DMS 273 (cell line): Measurements from ENCODE around the gene CCT5.
A peak's percentile ranks its signal among the peaks of the same experiment; 100 is the strongest.

Experiments
- DNase-seq: peaks from one replicate; lab custom pipeline; 2025; ENCODE audit not compliant: unreplicated experiment; lab: John Stamatoyannopoulos, UW

The CCT5 gene

GRCh38 chr5:10275460-10275859, 25.4 kb downstream of the CCT5 start:
- DNase-seq: no peak

DNA sequence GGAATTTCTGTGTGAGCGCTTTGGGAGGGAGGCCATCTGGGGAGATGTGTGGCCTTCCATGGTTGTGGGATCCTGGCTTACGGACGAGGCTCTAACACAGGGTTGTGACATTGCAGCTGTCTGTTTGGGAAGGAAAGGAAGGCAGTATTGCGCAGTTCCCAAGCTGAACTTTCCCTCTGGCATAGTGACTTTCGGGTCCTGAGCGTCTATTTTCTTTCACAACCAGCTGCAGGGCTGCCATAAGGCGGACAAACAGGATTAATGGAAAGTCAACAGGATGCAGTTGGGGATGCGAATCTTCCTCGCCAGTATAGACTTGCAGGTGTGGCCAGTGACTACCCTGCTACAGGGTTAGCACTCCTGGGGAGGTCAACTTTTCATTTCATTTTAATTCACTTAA, 25.9 kb downstream of the CCT5 start:
- DNase-seq: no peak

DNA sequence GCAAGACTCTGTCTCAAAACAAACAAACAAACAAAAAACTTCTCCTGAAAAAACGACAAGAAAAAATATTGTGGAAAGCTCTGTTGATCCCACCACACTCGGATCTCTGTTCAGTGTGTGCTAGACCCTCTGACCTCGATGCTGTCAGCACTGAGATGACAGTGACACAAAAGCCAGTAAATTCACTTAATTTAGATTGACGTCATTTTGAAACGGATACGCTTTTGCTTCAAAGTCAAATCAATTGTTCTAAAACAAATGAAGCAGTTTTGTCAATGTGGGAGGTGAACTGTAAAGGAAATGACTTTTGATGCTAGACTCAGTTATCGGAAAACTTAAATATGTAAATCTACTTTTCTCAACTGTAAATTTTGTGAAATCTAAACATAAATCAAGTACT, 26.6 kb downstream of the CCT5 start:
- DNase-seq: no peak

DNA sequence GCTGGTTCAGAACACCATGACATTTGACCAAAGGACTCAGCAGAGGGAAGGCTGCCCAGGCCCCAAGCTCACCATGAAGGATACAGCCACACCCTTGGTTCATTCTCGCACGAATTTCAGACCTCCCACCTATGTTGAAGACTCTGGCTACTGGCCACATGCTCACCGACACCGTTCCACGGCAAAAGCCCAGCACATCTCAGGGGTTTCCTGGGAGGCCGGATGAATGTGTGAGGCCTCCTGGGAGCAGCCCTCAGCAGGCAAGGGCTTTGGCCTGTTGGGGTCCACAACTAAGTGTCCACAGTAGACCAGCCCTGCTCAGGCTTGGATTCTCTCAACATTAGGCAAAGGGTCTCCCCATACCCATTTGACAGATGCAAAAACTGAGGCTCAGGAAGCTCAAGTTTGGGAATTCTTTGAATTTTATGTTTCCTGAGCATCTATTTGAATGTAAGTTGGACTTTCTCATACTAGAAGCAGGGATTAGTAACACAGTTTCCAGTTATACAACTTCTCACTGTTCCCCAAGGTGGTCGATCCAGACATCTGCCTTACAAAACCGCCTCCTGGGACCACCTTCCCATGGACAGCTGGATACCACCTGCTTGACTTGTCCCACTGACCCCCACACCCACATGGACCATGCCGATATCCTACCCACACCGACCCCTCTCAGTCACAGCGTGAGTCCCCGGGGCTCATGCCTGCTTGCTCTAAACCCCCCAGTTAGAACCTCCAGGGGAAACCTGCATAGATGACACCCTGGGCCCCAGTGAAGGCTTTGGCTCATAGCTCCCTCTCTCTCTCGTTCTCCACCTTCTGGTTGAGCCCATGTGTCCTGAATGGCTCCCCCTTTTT, 27.9 kb downstream of the CCT5 start:
- no peak for DNase-seq

DNA sequence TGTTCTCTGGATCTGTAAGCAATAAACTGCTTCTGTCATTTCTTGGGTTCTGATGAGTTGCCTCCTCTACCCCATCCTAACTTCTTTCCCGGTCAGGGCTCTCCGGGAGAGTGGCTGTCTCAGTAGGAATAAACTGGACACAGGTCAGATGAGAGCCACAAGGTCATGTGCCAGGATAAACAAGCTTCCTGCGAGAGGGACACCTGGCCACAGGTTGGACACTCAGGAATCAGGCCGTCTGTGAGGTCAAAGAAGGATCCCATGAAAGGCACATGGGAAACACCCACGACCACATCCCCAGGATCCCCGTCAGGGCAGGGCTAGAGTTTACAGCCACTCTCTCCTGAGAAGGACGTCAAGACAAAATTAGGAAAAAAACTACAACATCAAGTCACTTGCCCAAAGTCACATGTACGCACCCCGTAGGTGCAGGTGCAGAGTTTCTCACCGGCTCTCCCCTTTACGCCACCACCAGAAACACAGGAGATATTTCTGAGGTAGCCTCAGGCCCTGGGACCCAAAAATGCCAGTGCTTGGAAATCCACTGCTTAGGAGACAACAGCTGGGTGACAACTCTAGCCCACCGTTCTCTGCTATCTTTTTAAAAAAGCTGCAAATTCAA, 28.7 kb downstream of the CCT5 start:
- no peak for DNase-seq

DNA sequence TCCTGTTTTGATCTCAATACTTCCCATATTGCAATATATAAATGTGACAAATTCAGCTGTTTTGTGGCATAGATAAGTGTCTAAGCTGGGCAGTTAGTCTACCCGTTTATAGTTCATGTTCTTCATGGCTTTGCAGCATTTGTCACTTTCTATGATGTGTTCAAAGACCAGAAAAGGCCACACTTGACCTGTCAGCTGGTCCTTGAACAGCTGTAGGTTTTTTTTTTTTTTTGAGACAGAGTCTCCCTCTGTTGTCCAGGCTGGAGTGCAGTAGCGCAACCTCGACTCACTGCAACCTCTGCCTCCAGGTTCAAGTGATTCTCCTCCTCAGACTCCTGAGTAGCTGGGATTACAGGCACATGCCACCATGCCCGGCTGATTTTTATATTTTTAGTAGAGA, 29.2 kb downstream of the CCT5 start:
- no peak for DNase-seq

- DNase-seq: no peak
Observed at GRCh38 chr5:10279925-10280720, 30.0 kb downstream of the CCT5 start.

DNA sequence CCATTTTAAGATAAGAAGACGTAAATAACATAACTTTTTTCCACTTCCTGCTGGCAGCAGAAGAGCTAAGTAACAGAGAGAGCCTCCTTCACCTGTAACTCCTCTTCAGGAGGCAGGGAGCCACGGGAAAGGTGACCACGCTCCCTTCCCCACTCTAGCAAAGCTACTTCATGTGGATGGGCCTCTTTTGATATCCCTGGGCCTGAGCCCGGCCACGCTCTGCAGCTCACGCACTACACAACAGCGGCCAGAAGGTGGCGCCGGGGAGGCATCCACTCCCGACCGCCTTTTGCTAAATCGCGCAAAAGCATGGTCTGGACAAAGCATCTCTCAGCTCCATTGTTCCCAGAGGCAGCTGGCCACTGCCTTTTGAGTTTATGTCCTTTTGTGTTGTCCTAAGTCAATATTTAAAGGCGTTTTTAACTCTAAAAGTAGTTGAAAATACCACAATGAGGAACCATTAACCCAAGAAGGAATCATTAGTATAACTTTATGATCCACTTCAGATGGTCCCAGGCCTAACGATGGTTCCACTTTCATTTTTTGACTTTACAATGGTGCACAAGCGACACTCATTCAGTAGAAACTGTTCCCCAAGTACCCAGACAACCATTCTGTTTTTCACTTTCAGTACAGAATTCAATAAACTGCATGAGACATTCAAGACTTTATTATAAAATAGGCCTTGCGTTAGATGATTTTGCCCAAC, 34.0 kb downstream of the CCT5 start:
- DNase-seq: peak; percentile 90

DNA sequence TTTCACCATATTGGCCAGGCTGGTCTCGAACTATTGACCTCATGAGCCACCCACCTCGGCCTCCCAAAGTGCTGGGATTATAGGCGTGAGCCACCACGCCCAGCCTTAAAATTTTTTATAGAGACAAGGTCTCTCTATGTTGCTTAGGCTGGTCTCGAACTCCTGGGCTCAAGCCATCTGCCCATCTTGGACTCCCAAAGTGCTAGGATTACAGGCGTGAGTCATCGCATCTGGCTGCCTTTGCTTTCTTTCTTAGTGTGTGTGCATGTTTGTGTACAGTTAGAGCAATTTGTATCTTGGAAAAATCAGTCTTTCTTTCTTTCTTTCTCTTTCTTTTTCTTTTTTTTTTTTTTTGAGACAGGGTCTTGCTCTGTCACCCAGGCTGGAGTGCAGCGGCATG, 35.3 kb downstream of the CCT5 start:
- peak; percentile 70 for DNase-seq

- DNase-seq: peak; percentile 84
Observed at GRCh38 chr5:10286162-10286861, 36.2 kb downstream of the CCT5 start.

DNA sequence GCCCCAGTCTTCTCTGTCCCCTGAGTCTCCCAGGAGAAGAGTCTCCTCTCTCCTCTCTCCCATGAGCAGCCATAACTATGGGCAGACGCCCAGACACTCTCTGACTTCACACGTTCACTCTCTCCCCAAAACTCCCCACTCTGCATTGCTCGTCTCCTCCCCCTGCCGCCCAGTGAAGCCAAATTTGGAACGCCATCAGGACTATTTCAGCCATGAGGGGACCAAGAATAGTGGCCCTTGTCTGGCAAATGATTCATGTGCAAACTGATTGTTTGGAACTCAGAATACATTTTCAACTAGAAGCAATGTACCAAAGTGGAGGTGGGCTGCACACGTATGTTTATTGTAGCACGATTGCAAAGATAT, 36.8 kb downstream of the CCT5 start:
- no peak for DNase-seq

GRCh38 chr5:10288592-10289219, 38.6 kb downstream of the CCT5 start:
- peak; percentile 98 for DNase-seq

- DNase-seq: peak; percentile 68
Observed at GRCh38 chr5:10289353-10289752, 39.3 kb downstream of the CCT5 start.

GRCh38 chr5:10289991-10290390, 39.9 kb downstream of the CCT5 start:
- DNase-seq: no peak

- no peak for DNase-seq
Observed at GRCh38 chr5:10290438-10290837, 40.4 kb downstream of the CCT5 start.

GRCh38 chr5:10291692-10292339, 41.7 kb downstream of the CCT5 start:
- no peak for DNase-seq

- no peak for DNase-seq
Observed at GRCh38 chr5:10293907-10294662, 44.0 kb downstream of the CCT5 start.

- DNase-seq: no peak
Observed at GRCh38 chr5:10295619-10296326, 45.7 kb downstream of the CCT5 start.
